Measurements from ENCODE around the gene ACER3.
"Not testable (repeated sequence)": the region's sequence is repeated elsewhere in the genome, so short reads cannot be mapped to it uniquely, and the experiment has no call there.

ACER3 gene

DNA sequence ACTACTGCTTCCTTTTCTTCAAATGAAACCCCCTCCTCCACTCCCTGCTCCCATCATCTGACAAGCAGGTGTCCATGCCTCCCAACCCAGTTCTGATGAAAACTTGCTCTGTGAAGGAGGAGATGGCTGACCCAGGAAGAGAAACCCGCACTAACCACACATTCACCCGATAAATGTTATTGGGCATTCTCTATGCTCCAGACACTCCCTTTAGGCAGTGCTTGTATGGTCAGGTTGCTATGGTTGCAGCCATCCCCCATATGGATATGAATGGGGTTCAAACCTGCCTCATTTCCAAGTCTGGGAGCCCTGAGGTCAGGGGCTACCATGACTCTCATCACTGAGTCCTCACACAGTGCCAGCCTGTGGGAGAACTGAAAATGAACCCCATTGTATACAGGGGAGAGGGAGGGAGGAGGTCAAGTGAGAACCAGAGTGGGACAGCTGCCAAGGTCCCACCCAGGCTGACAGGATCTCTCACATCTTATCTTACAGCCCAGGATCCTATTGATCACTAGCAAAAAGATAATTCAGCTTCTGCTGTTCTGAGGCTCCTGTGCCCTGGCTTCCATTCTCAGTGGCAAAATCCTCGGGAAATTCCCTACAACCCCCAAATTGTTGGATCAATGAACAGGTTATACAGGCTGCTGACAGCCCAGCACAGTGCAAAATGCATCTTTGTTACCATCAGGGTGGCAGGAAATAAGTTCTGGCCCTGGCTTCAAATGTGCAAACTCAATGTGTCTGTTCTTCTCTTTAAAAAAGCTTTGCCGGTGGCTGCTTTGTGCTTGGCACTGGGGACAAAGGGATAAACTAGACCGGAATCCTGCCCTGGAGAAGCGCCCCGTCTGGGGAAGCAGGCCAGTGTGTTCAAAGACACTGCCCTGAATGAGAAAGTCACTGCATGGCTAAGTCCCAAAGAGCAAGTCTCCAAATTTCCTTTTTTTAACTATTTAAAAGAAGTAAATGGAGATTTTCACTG lies 22.7 kb upstream of the ACER3 start:
- no peak for DNase-seq

GRCh38 chr11:76838678-76839068 lies 22.0 kb upstream of the ACER3 start:
- no peak for DNase-seq

GRCh38 chr11:76839311-76839710 lies 21.4 kb upstream of the ACER3 start:
- no peak for DNase-seq

GRCh38 chr11:76841923-76842452 lies 18.7 kb upstream of the ACER3 start:
- DNase-seq: no peak

DNA sequence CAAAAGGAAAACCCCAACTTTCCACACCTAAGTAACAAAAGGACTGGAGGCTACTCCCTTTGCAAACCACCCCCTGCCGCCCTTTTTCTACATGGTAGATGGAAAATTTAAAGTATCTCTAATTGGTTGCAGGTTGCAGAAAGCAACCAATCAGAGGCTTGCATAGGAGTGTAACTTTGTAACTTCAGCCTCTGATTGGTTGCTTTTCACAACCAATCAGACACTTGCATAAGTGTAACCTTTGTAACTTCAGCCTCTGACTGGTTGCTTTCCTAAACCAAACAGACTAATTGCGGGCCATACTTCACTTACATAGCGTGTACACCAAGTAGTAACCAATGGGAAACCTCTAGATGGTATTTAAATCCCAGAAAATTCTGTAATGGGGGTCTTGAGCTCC lies 16.8 kb upstream of the ACER3 start:
- DNase-seq: no peak

DNA sequence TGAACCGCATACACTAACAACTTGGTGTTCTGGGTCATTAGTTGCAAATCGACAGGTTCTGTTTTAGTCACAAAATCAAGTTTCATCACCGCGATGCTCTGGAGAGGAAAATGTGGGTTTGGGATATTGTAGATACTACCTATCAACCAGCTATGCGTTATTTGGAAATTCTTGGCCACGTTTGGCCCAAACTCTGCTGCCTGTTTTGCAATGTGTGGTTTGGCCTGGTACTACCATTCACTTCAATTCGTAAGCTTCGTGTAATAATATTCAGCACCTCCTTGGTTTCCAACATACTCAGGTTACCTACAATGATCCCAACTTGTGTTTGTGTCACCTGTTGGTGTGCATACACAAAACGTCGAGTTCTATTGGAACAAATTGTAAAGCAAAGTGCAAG lies 16.2 kb upstream of the ACER3 start:
- DNase-seq: no peak

GRCh38 chr11:76845069-76845468 lies 15.6 kb upstream of the ACER3 start:
- DNase-seq: no peak

DNA sequence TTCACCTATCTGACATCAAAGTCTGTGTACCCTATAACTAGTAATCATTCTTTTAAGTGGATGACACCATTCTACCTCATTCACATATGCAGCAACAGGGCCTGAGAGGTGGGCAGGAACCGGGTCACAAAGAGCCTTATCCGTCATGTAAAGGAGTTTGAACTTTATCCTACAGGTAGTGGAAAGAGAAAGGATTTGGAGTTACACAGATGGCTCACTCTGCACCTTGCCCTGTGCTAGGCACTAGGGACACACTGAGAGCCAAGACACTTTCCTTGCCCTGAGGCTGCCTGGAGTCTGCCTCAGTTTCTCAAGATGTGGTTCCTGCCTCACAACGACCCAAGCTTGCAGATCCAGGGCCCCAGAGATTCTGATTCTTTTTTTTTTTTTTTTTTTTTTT lies 14.3 kb upstream of the ACER3 start:
- DNase-seq: no peak

GRCh38 chr11:76849376-76849775 lies 11.3 kb upstream of the ACER3 start:
- DNase-seq: no peak

DNA sequence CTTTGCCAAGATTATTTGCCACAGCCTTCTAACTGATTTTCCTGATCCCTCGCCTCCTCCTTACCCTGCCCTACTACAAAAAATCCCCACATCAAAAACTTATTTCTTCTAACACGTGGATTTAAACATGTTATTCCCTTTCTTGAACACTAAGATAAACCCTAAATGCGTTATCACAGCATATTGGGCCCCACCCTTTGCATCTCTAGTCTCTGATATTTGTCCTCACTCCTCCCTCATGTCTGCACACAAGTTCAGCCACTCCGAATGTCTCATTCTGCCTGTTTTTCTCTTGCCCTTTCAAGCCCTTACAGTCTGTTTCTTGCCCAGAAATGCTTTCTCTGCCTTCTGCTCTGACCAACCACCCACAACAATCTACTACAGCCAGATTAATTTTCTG lies 10.6 kb upstream of the ACER3 start:
- DNase-seq: no peak

DNA sequence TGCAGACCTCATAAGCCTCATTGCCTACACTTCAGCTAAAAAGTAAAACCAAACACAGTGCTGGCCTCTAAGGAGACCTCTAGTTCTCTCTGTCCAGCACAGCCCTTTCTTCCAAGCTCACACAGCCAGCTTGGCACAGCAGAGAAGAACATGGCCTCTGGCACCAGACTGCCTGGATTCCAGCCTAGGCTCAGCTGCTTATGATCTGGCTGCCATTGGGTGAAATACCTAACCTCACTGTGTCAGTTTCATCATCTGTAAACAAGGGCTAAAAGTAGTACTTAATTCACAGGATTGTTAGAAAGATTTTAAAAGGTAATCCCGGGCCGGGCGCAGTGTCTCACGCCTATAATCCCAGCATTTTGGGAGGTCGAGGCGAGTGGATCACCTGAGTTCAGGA lies 9.9 kb upstream of the ACER3 start:
- DNase-seq: no peak

GRCh38 chr11:76854709-76855108 lies 6.0 kb upstream of the ACER3 start:
- no peak for DNase-seq

DNA sequence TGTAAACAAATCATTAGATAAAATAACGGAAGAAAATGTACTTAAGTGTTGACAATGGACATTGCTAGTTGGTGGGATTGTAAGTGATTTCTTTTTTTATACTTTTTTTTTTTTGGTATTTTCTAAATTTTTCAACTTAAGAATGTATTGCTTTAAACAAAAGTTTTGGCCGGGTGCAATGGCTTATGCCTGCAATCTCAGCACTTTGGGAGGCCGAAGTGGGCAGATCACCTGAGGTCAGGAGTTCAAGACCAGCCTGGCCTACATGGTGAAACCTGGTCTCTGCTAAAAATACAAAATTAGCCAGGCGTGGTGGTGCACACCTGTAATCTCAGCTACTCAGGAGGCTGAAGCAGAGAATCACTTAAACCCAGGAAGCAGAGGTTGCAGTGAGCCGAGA lies 5.0 kb upstream of the ACER3 start:
- DNase-seq: not testable (repeated sequence)

- DNase-seq: no peak
Observed at GRCh38 chr11:76856106-76856505, 4.6 kb upstream of the ACER3 start.

DNA sequence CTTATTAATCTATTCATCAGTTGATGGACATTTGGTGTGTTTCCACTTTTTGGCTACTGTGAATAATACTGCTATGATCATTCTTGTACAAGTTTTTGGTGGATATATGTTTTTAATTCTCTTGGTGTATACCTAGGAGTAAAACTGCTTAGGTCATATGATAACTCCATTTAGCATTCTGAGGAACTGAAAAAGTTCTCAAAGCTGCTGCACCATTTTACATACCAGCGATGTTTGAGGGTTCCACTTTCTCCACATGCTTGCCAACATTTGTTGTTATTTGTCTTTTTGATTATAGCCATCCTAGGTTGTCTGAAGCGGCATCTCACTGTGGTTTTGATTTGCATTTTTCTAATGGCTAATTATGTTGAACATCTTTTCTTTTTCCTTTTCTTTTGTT lies 4.1 kb upstream of the ACER3 start:
- no peak for DNase-seq

DNA sequence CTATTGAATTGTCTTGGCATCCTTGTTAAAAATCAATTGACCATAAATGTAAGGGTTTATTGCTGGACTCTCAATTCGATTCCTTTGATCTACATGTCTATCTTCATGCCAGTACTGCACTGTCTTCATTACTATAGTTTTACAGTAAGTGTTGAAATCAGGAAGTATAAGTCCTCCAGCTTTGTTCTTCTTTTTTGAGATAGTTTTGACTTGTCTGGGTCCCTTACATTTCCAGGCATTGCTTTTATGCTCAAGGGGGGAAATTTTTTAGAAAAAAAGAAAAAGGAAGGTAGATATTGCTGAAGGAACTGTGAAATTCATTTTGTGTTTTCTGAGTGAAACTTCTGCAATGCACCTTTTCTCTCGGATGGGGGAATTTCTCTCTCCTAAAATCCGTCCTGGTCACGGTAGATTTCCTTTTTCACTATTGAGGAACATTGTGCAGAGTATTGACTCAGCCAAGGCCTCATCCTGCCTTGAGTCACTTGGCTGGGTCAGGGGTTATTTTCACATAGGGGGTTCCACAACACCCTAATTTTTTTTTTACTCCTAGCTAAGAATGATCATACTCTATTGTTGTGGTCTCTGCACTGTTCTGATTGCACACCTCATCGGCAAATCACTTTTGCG lies 2.8 kb upstream of the ACER3 start:
- DNase-seq: no peak

GRCh38 chr11:76859708-76860227 lies 950 bp upstream of the ACER3 start:
- DNase-seq: no peak

DNA sequence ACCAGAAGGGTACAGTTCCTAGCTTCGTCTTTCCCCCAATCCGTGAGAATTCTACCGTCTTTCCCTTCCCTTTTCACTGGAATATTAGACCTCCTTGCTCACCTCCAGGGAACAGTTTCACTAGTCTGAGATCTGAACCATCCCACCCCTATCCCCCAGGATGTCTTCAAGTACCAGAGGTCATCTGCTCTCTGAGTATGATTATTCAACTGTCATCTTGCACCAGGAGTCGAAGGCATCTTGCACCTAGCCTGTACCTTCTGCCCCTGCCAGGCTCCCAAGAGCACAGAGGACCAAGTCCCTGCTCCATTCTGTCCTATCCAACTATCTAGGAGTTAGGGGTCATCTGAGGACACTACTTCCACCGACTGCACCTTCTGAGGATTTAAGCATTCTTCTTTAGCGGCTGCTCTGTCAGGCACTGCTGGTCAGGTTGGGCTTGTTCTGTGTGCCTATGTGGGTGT lies 804 bp downstream of the ACER3 start:
- DNase-seq: no peak

GRCh38 chr11:76862794-76863193 lies 2.1 kb downstream of the ACER3 start:
- not testable (repeated sequence) for DNase-seq

DNA sequence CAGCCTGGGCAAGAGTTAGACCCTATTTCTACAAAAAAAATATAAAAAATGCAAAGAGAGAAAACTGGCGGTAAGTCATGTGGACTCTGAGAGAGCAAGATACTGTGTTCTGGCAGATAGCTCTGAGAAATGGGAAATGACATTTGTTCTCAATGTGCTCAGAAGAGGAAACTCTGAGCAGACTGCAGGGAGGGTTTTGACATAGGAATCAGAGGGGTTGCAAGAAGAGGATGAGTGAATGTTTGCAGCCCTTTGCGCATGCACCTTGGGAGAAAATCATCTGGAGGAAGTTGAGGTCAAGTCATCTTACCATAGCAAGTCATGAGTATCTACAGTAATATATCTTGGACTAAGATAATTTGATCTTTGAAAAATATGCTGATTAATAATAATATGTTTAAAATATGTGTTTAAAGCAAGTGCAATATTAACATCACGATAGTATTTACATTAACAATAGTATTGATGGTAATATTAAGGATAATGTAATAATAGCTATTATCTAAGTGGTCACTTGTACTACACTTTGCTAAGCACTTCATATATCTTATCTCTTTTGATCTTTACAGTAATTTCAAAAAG lies 2.6 kb downstream of the ACER3 start:
- DNase-seq: no peak

DNA sequence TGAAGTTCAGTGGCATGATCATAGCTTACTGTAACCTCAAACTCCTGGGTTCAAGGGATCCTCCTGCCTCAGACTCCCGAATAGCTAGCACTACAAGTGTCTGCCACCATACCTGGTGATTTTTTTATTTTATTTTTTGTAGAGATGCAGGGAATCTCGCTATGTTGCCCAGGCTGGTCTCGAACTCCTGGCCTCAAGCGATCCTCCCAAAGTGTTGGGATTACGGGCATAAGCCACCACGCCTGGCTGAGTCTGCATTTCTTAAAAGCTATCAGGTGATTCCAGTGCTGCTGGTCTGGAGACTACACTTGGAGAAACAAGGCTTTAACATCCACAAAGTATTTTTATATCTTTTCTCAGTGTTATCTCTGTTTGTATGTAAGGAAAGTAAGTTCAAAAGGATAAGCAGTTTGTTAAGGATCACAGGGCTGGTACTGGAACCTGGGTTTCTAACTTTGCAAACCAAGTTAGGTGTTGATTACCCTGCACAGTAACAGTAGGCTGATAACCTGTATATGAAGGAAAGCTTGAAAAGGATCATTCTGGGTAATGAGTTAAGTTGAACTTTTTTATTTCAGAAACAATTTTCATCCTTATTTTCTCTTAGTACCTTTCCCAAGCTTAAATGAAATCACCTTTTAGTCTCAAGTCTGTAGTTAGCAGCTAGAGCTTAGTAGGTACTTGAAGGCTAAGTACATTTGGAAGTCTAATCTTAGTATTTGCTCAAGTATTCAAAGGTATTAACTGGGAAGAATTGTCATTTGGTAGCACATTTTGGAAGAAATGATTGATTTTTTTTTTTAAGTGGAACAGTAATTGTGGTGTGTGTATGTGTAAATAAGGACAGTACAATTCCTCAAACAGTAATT lies 12.5 kb downstream of the ACER3 start:
- DNase-seq: no peak

DNA sequence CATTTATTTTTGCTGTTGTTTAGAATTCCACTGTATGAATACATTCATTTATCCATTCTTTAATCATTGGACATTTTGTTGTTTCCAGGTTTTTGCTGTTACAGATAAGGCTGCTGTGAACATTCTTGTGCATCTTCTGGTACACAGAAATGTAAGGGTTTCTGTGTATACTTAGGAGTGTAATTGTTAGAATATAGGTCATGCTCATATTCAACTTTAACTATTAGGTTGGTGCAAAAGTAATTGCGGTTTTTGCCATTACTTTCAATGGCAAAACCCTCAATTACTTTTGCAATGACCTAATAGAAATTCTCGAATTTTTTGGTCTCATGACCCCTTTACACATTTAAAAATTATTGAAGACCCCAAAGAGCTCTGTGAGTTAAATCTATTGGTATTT lies 17.3 kb downstream of the ACER3 start:
- no peak for DNase-seq

Data from NCI-H1930 (cell line).